Rectal smooth muscle tissue (tissue), 1 donor: ENCODE measurements around the gene TARDBP.

Experiments used
- H3K27ac ChIP-seq: one replicate; pipeline ENCODE4 v1.7.0; 2013; ENCODE audit warnings: low read depth, low read length, inconsistent platforms
- H3K27me3 ChIP-seq: one replicate; pipeline ENCODE4 v1.7.0; 2013; ENCODE audit warnings: low read length; ENCODE audit not compliant: control insufficient read depth, insufficient read depth
- H3K36me3 ChIP-seq: one replicate; pipeline ENCODE4 v1.7.0; 2013; ENCODE audit warnings: low read length; ENCODE audit not compliant: control insufficient read depth, insufficient read depth
- H3K4me1 ChIP-seq: one replicate; pipeline ENCODE4 v1.7.0; 2013; ENCODE audit warnings: low read length; ENCODE audit not compliant: control insufficient read depth, insufficient read depth
- H3K4me3 ChIP-seq: one replicate; pipeline ENCODE4 v1.7.0; 2013; ENCODE audit warnings: low read length
- H3K9ac ChIP-seq: one replicate; pipeline ENCODE4 v1.7.0; 2013; ENCODE audit warnings: low read length

TARDBP gene

DNA sequence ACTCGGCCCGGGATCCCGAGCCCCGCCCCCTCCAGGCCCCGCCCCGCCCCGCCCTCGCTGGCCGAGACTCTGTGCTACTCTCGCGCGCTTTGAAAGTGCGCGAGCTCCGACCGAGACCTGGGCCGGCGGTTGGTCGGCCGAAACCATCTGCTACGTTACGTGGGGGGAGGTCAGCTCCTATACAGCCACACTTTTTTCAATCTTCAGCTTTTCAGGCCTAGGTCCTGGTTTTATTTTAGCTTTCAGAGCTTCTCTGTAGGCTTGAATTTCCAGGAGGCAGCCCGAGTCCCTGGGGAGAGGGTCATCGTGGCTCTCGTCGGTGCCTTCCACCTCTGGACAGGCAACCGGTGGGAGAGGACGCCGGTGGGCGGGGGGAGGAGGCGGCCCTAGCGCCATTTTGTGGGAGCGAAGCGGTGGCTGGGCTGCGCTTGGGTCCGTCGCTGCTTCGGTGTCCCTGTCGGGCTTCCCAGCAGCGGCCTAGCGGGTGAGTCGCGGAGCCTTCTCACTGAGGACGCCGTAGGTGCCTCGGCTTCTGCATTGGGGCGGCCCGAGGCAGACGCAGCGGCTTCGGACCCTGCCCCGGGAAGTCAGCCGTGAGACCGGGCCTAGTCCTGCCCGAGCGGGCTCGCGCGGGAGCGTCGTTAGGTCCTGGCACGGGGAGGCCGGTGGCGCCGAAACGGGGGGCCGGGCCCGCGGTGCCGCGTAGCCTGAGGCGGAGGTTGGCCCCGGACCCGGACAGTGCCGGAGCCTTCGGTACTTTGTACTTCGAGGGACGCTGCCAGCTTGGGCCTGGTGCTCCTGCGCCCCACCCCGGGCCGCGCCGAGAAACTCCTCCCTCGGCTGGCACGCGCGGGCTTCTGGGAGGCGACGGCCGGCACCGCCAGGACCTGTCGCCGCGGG lies at the start of gene TARDBP:
TSS of gene TARDBP (plus strand) at position 395 of the 900 bp plus-strand sequence. CDS start 1,074 bp downstream, outside the sequence.
- no peaks in the 10 kb centered on the region for H3K27me3 ChIP-seq
- peaks cover 16% of the 10 kb centered on the region for H3K36me3 ChIP-seq
- peaks cover 12% of the 10 kb centered on the region for H3K4me1 ChIP-seq
- peak within 1 kb of the TSS; percentile 97 for H3K9ac ChIP-seq
- H3K27ac ChIP-seq: peak within 1 kb of the TSS; percentile 96
- peak within 1 kb of the TSS; percentile 91 for H3K4me3 ChIP-seq

DNA sequence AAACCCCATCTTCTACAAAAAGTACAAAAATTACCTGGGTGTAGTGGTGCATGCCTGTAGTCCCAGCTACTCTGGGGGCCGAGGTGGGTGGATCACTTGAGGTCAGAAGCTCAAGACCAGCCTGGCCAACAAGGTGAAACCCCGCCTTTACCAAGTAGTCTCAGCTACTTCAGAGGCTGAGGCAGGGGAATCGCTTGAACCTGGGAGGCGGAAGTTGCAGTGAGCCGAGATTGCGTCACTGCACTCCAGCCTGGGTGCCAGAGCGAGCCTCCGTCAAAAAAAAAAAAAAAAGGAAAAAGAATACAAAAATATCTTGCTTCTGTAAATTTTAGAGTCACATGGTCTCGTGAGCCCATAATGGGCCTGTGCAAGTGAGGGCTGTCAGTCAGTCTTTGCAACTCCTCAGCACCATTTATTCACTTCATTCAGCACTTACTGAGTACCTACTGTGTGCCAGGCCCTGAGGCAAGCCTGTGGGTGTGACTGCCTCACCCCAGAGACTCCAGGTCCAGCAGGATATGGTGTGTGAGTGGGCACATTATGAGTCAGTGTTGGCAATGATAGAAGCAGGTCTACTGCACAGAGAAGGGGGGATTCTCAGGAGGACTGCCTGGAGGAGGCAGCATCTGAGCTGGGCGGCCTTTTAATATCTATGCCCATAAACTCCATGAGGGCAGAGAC lies 46.8 kb upstream of the TARDBP start:
- Histone ChIP-seq H3K36me3 (no peaks in the 10 kb centered on the region), H3K4me1 (no peaks in the 10 kb centered on the region), H3K27ac (no peak overlapping the region), H3K9ac (no peak overlapping the region), H3K27me3 (no peaks in the 10 kb centered on the region), H3K4me3 (no peak overlapping the region)

DNA sequence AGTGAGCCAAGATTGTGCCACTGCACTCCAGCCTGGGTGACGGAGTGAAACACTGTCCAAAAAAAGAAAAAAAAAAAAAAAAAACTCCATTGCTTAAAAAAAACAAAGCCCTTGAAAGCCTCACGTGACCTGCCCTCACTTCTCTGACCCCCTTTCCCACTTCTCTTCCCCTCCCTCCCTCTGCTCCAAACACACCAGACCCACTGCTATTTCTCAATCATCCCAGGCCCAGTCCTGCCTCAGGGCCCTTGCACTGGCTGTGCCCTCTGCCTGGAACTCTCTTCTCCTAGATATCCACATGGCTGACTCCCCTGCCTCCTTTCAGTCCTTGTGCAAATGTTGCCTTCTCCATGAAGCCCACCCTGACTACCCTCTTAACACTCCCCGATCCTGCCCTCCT lies 45.4 kb upstream of the TARDBP start:
- H3K27me3 ChIP-seq: no peaks in the 10 kb centered on the region
- no peak overlapping the region for H3K27ac ChIP-seq
- H3K4me1 ChIP-seq: no peaks in the 10 kb centered on the region
- H3K4me3 ChIP-seq: no peak overlapping the region
- no peaks in the 10 kb centered on the region for H3K36me3 ChIP-seq
- no peak overlapping the region for H3K9ac ChIP-seq

DNA sequence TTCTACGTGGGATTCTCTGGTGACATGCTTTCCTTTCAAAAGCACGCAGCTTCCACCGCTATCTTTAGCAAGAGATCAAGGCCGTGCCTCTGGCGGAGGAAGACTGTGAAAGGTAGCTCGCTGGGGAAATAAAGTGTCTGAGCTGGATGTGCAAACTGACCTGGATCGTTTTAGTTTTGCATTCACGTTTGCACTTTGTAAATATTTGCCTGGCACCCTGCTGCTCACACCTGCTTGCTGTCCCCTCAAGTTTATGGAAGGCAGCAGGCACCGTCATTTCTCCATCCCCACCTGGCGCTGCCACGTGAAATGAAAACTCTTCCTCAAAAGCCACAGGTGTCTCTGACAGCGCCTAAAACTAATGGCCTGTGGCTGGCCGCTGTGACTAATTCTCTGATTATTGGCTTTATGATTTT lies 44.0 kb upstream of the TARDBP start:
- Histone ChIP-seq H3K4me3 (peak overlapping the region; percentile 26), H3K4me1 (no peaks in the 10 kb centered on the region), H3K27me3 (no peaks in the 10 kb centered on the region), H3K9ac (no peak overlapping the region), H3K36me3 (no peaks in the 10 kb centered on the region), H3K27ac (no peak overlapping the region)

DNA sequence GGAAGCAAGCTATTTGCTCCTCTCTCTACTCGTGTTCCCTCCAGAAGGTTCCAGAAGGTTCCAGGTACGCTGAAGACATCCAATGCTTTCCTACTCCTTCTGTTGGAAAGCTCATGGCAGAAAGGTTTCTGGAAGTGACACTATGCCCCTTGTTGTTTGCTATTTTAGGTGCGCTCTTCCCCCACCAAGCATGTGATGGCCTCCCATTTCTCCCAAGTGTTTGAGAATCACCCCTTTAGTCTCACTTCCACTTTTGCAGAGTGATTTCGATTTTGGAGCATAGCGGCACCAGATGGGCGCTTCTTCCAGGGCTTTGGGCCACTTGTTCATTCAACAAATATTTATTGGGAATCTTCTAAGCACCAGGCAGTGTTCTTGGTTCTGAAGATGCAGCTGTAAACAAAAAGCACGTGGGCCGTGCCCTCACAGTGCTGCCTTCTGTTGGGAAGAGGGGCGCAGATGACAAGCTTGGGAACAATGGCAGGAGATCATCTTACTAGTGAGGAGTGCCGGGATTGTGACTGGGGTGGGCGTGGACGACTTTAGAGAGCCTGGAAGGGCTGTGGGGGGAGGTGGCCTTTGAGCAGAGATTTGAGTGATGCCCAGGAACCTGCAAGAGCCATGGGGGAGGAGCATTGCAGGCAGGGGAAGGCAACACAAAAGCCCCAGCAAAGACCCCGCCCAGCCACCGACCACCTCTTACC lies 43.0 kb upstream of the TARDBP start:
- H3K4me3 ChIP-seq: no peak overlapping the region
- H3K27me3 ChIP-seq: no peaks in the 10 kb centered on the region
- no peak overlapping the region for H3K9ac ChIP-seq
- H3K4me1 ChIP-seq: no peaks in the 10 kb centered on the region
- H3K36me3 ChIP-seq: no peaks in the 10 kb centered on the region
- no peak overlapping the region for H3K27ac ChIP-seq

DNA sequence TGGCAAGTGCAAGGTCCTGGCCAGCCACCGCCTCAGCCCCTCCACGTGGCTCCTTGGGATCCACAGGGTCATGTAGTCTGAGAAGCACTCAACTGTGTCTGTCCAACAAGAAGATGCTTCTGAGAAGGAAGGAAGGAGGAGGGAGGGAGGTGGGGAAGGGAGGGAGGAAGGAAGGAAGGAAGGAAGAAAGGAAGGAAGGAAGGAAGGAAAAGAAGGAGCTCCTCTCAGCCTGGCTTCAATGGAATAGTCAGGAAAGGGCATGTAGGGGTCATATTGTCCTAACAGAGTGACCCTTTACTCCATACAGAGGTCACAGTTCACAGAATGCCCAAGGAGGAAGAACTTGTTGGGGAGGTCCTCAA lies 42.5 kb upstream of the TARDBP start:
- Histone ChIP-seq H3K9ac (no peak overlapping the region), H3K4me3 (no peak overlapping the region), H3K36me3 (no peaks in the 10 kb centered on the region), H3K27me3 (no peaks in the 10 kb centered on the region), H3K27ac (no peak overlapping the region), H3K4me1 (no peaks in the 10 kb centered on the region)

DNA sequence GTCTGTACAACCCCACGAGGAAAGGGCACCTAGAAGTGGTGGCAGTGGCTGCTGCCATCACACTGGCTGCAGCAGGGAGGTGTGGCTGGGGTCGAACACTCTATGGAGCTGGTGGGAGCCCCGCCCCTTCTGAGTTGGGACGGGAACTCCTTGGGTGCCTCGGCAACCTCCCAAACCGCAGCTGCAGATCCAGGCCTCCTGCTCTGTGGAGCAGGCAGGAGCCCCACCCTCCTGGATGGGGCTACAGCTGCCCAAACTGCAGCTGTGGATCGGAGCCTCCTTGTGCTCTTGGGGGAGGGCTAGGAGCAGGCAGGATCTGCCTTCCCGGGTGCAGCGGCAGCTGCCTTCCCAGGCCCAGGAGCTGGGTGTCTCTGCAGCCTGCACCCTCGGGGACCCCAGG lies 38.9 kb upstream of the TARDBP start:
- H3K36me3 ChIP-seq: no peaks in the 10 kb centered on the region
- no peaks in the 10 kb centered on the region for H3K27me3 ChIP-seq
- no peak overlapping the region for H3K4me3 ChIP-seq
- H3K4me1 ChIP-seq: no peaks in the 10 kb centered on the region
- H3K9ac ChIP-seq: no peak overlapping the region
- H3K27ac ChIP-seq: no peak overlapping the region

DNA sequence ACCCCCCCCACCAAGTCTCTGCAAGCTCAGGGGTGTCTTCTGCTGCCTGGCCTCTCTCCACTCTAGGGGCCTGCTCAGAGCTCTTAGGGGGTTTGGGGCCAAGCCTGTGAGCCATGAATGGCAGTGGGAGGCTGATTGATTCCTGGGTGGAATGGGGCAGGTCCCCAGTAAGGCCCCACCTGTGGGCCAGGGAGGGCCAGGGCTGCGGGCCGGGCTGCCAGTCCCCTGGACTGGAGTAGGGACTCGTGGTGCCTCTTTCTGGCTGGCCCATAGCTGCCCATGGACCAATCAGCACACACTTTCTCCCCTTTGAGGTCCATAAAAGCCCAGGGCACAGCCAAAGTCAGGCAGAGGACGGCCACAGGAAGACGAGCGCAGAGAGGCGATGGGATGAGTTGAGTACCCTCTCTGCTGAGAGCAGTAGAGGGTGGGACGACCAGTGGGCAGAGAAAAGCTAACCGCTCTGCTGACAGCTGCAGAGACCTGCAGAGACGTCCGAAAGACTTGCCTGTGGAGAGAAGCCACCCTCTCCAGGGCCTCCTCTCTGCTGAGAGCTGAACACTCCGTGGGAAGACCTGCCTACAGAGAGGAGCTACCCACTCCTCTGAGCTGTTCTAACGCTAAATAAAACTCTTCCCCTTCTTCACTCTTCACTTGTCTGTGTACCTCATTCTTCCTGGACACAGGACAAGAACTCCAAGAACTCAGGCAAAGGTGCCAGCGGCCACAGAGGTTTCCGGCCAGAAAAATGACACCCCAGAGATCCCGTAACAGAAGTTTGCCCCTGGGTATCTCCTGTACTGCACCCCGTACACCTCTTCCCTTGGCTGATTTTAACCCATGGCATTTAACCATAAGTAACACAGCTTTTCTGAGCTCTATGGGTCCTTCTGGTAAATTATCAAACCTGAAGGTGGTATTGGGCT lies 38.2 kb upstream of the TARDBP start:
- Histone ChIP-seq H3K4me1 (no peaks in the 10 kb centered on the region), H3K9ac (no peak overlapping the region)

DNA sequence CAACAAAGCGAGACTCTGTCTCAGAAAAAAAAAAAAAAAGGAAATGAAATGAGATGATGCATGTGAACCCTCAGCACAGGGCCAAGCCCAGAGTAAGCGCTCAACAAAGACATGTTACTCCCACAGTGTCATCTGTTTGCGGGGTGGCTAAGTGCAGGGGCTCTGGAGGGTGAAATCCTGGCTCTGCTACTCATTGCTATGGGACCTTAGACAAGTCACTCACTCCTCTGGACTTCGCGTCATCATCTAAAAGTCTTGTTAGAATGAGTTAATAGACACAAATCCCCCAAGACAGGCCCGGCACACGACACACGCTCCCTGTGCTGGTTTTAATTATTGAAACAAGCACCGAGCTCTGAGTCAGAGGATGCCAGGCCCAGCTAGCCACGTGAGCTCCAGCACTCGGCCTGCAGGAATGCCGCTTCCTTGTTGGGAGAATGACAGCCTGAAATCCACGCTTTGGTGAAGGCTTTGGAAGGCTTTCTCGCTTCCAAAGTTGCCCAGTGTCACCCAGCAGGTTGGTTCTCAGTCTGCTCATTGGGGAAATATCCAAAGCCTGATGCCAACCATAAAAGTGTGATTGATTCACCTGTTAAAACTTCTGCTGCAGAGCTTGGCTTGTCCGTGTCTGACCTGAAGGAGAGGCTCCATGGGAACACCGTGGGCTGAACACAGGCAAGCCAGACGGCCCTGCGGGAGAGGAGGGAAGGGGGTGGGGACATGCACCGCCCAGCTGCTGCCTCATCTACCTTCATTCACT lies 36.7 kb upstream of the TARDBP start:
- peak overlapping the region; percentile 37 for H3K27ac ChIP-seq
- no peaks in the 10 kb centered on the region for H3K27me3 ChIP-seq
- no peaks in the 10 kb centered on the region for H3K36me3 ChIP-seq
- H3K9ac ChIP-seq: no peak overlapping the region
- peaks cover 5% of the 10 kb centered on the region for H3K4me1 ChIP-seq
- H3K4me3 ChIP-seq: no peak overlapping the region

More for the DNA sequence above, 38.2 kb upstream of the TARDBP start:
- H3K27ac ChIP-seq: no peak overlapping the region
- no peak overlapping the region for H3K4me3 ChIP-seq
- no peaks in the 10 kb centered on the region for H3K27me3 ChIP-seq
- no peaks in the 10 kb centered on the region for H3K36me3 ChIP-seq

DNA sequence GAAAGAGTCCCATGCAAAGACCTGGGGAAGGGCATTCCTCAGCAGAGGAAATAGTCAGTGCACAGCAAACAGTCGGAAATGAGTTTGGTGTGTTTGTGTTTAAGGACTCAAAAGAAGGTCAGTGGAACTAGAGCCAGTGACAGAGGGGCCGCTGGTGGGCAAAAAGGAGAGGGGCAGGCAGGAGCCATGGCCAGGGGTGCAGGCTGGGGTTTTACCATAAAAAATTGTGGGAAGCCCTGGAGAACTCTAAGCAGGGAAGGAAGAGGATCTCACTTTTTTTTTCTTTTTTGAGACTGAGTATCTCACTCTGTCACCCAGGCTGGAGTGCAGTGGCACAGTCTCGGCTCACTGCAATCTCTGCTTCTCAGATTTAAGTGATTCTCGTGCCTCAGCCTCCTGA lies 33.7 kb upstream of the TARDBP start:
- H3K4me3 ChIP-seq: no peak overlapping the region
- peaks cover 7% of the 10 kb centered on the region for H3K4me1 ChIP-seq
- no peak overlapping the region for H3K27ac ChIP-seq
- no peaks in the 10 kb centered on the region for H3K27me3 ChIP-seq
- no peaks in the 10 kb centered on the region for H3K36me3 ChIP-seq
- no peak overlapping the region for H3K9ac ChIP-seq

DNA sequence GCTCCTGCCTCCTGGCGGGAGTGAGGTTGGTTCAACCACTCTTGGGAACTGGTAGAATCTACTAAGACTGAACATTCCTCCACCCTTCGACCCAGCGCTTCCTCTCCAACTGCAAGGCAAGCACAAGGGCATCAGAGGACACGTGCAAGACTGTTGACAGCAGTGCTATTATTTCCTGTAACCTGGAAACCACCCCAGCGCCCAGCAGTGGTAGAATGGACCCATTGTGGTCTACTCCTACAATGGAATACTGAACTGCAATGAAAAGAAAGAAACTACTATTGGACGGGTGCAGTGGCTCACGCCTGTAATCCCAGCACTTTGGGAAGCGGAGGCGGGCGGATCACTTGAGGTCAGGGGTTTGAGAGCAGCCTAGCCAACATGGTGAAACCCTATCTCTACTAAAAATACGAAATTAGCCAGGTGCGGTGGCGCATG lies 33.0 kb upstream of the TARDBP start:
- H3K27me3 ChIP-seq: no peaks in the 10 kb centered on the region
- H3K27ac ChIP-seq: peak overlapping the region; percentile 74
- no peaks in the 10 kb centered on the region for H3K36me3 ChIP-seq
- no peak overlapping the region for H3K4me3 ChIP-seq
- no peak overlapping the region for H3K9ac ChIP-seq
- H3K4me1 ChIP-seq: peaks cover 7% of the 10 kb centered on the region
